PFSK-1 (cell line): ENCODE measurements around the gene KYAT1.

Experiments used
- FOXP2 ChIP-seq: optimal IDR thresholded peaks from 2 replicates; pipeline ENCODE3; 2011; ENCODE audit warnings: borderline replicate concordance, control low read depth, inconsistent platforms; ENCODE audit not compliant: insufficient read depth; ENCODE audit errors: extremely low read length, extremely low read depth
- POLR2AphosphoS5 ChIP-seq: IDR thresholded peaks from 2 replicates; pipeline ENCODE4 v1.6.1; 2012; ENCODE audit warnings: low read depth, mild to moderate bottlenecking, control low read depth, low read length, moderate library complexity
- REST ChIP-seq, 2 experiments: IDR thresholded peaks; 2 replicates each; pipeline versions ENCODE4 v1.6.1 to v1.8.0; 2011 to 2012; ENCODE audit warnings: low read depth in 2 of 2, low read length in 2 of 2, control low read depth in 1 of 2, inconsistent platforms in 1 of 2, mild to moderate bottlenecking in 1 of 2, moderate library complexity in 1 of 2; ENCODE audit not compliant: insufficient read depth in 1 of 2
- SIN3A ChIP-seq: IDR thresholded peaks from 2 replicates; pipeline ENCODE4 v1.6.1; 2012; ENCODE audit warnings: mild to moderate bottlenecking, low read length, moderate library complexity, borderline replicate concordance; ENCODE audit not compliant: insufficient read depth
- TAF1 ChIP-seq: IDR thresholded peaks from 2 replicates; pipeline ENCODE4 v1.6.1; 2012; ENCODE audit warnings: low read length, control low read depth, borderline replicate concordance; ENCODE audit not compliant: insufficient read depth

KYAT1 gene

GRCh38 chr9:128835246-128836210, 46.2 kb downstream of the KYAT1 start:
- TF ChIP-seq SIN3A (no peak), POLR2AphosphoS5 (no peak), REST (IDR thresholded peaks at IDR 0.05; ENCODE audit: insufficient read depth in 1 of 2, low read depth in 2 of 2, low read length in 2 of 2) (no peak), TAF1 (no peak), FOXP2 (no peak)

GRCh38 chr9:128833696-128834095, 48.1 kb downstream of the KYAT1 start:
- TF ChIP-seq FOXP2 (no peak), SIN3A (no peak), TAF1 (no peak), REST (IDR thresholded peaks at IDR 0.05; ENCODE audit: insufficient read depth in 1 of 2, low read depth in 2 of 2, low read length in 2 of 2) (no peak), POLR2AphosphoS5 (no peak)

GRCh38 chr9:128829477-128830251, 52.1 kb downstream of the KYAT1 start, which contains the start of gene SPOUT1:
TSS of gene SPOUT1 (minus strand) at chr9:128829794. CDS start at chr9:128829780, 14 bp downstream.
- TF ChIP-seq FOXP2, result peak; percentile 54
- TF ChIP-seq REST (IDR thresholded peaks at IDR 0.05; ENCODE audit: insufficient read depth in 1 of 2, low read depth in 2 of 2, low read length in 2 of 2), result no peak
- TF ChIP-seq TAF1, result 0 out of 2 replicates have a peak, but pooled peaks have one; percentile 45
- TF ChIP-seq SIN3A, result peak; percentile 34; the same call in 1 of the 2 replicates
- peak; percentile 81 for TF ChIP-seq POLR2AphosphoS5

- TF ChIP-seq FOXP2, result no peak
- no peak for TF ChIP-seq POLR2AphosphoS5
- TF ChIP-seq TAF1, result no peak
- TF ChIP-seq REST (IDR thresholded peaks at IDR 0.05; ENCODE audit: insufficient read depth in 1 of 2, low read depth in 2 of 2, low read length in 2 of 2), result no peak
- TF ChIP-seq SIN3A, result no peak
These were observed 52.9 kb downstream of the KYAT1 start for GRCh38 chr9:128828719-128829452.
